ENCODE measurements around the gene DSTN. TPM values are rescaled to one million over a fixed set of nuclear protein-coding genes. Genes with fewer than 3 reads are reported as not detected.

The DSTN gene
- total RNA-seq, 2 experiments from 2014 or later = 91.2 to 94.3 TPM

DNA sequence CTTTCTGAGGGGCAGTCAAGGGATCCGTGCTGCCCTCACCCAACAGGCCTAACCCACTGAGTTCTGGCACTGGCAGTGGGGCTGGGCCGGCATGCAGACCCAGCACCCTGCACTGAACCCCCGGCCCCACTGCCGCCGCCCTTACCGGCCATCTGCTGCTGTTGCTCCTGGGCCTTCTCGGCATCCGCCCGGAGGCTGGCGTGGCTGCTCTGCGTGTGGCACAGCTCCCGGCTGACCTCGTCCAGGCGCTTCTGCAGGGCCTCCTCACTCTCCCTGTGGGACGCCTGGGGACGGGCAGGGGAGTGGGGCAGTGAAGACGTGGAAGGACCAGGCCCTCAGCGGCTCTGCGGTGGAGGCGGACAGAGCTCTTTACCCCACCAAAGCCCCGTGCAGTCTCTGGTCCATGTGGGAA lies 59.8 kb downstream of the DSTN start:
- DNase-seq = no peak
- intact Hi-C loops (cut with micrococcal nuclease) = no loop called here
- POLR2A ChIA-PET = no interaction called here
- Mint-ChIP-seq H3K27ac (no peak overlapping the region), H3K4me1 (ENCODE audit: low read depth) (no peaks in the 10 kb centered on the region), H3K9me3 (no peaks in the 10 kb centered on the region), H3K27me3 (no peaks in the 10 kb centered on the region), H3K4me3 (no peak overlapping the region), H3K36me3 (peaks cover 14% of the 10 kb centered on the region)
- CTCF ChIA-PET = interaction anchor here (1.2 kb wide), 1 partner anchor 19 kb away, joined by 3 read pairs; no protein-coding TSS in a partner anchor

DNA sequence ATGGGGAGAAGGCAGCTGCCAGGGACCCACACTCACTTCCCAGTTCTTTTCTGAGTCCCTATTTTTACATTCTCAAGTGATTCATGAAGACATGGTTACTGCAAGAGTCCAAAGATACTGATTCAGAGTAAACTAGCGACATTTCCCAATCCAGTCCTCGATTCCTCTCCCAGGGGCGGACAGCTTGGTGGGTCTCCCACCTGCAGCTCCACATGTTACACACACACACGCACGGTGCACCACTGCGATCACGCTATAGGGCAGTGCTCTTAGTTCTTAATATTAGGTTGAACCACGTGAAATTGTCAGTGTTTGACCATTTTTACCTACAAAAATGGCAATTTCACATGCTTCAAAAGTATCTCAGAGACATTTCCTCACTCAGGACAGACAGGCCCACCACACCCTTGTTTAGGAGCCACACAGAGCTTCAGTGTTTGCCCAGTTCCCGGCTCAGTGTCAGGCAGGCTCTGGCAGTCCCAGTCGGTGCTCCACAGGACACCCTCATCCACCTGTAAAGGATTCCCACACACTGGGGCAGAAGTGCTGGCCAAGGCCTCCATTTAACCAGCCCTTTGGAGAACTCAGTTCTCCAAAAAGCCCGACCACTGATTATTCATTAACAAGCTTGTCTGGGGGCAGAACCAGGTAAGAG lies 60.4 kb downstream of the DSTN start:
- Mint-ChIP-seq H3K9me3 (no peaks in the 10 kb centered on the region), H3K4me3 (no peak overlapping the region), H3K36me3 (peaks cover 14% of the 10 kb centered on the region), H3K27ac (no peak overlapping the region), H3K27me3 (no peaks in the 10 kb centered on the region), H3K4me1 (ENCODE audit: low read depth) (no peaks in the 10 kb centered on the region)
- intact Hi-C loops (cut with micrococcal nuclease) = no loop called here
- ChIA-PET CTCF (interaction anchor here (1.1 to 1.2 kb wide), 2 partner anchors 12 to 20 kb away, joined by 3 to 5 read pairs; no protein-coding TSS in a partner anchor), POLR2A (no interaction called here)
- no peak for DNase-seq

DNA sequence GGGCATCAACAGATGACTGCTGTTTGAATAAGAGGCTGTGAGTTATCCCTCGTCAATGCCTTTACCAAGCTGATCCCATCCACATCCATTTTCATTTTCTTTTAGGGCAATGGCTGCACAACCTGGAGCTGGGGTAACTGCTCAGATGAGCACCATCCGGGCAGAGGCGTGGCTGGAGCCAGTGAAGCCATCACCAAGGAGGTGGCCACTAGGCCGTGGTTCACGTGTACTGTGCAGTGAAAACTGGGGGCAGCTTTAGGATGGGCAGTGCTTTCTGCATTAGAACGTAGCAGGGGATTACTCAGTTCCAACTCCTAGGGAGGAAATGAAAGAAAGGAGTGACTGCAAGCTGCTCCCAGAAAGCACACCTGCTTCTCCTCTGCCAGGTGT lies 60.9 kb downstream of the DSTN start:
- Mint-ChIP-seq H3K9me3 (no peaks in the 10 kb centered on the region), H3K36me3 (peaks cover 14% of the 10 kb centered on the region), H3K4me3 (no peak overlapping the region), H3K27me3 (no peaks in the 10 kb centered on the region), H3K4me1 (ENCODE audit: low read depth) (no peaks in the 10 kb centered on the region), H3K27ac (no peak overlapping the region)
- CTCF ChIA-PET = interaction anchor here (1.1 to 1.2 kb wide), 3 partner anchors 13 to 24 kb away, joined by 3 to 5 read pairs (median 3); no protein-coding TSS in a partner anchor
- no peak for DNase-seq
- intact Hi-C loops (cut with micrococcal nuclease) = no loop called here
- POLR2A ChIA-PET = no interaction called here

DNA sequence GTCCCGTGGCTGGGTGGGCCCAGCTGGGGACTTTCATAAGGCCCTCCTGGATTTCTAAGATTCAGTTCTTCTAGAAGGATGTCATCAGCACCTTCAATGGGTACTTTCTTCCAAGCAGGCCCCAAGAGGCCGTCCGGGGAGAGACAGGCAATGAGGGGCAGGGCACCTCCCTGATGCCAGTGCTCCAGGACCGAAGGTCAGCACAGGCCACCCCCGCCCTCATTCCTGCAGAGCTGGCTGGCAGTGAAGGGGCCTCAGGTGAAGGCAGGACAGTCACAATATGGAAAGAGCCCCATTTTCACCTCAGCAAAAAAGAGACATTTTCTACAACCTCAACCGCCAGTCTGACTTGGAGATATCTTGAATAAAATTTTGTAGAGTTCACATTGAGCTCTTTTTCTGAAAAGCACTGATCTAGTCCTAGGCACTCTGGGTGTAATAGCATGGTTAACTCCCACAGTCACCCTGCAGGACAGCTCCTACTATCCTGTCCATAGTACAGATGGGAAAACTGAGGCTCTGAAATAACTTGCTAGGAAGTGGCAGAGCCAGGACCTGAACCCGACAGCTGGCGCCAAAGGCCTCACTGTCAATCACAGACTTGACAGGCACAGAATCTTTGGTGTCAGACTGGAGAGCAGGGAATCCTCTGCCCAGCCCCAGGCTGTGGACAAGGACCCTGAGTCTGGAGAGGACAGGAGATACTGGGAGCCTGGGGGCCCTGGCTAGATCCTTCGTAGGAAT lies 61.9 kb downstream of the DSTN start:
- H3K9me3 Mint-ChIP-seq = no peaks in the 10 kb centered on the region
- no peak overlapping the region for H3K27ac Mint-ChIP-seq
- ChIA-PET CTCF (interaction anchor here (0.6 to 1.1 kb wide), 2 partner anchors 23 to 520 kb away, joined by 3 read pairs; no protein-coding TSS in a partner anchor), POLR2A (no interaction called here)
- H3K36me3 Mint-ChIP-seq = peaks cover 11% of the 10 kb centered on the region
- H3K27me3 Mint-ChIP-seq = no peaks in the 10 kb centered on the region
- intact Hi-C loops (cut with micrococcal nuclease) = no loop called here
- H3K4me3 Mint-ChIP-seq = no peak overlapping the region
- H3K4me1 Mint-ChIP-seq (ENCODE audit: low read depth) = no peaks in the 10 kb centered on the region
- DNase-seq = no peak

DNA sequence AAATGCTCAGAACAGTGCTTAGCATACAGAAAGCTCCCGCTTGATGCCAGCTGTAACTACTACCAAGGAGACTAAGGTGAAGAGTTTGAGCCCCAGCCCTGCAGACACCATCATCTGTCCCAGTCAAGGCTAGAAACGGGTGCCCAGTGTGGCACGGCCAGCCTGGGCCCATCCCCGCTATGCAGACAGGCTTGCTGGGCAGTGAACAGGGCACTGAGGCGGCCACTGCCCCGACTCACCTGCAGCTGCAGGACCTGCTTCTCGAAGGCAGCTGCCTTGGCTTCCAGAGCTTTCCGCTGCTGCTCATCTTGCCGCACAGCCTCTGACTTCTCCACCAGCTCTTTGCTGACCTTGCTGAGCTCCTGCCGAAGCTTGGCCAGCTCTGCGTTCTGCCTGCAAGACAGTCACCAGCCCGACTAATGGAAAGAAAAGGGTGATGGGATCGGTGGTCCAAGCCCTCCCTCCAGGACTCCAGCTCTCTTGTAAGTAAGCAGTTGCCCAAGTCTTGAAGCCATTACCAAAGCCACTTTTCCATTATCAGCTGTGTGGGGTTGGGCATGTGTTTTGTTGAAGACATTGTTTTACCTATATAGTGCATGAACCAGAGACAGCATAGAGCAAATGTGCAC lies 63.5 kb downstream of the DSTN start:
- no peaks in the 10 kb centered on the region for H3K27me3 Mint-ChIP-seq
- no peaks in the 10 kb centered on the region for H3K9me3 Mint-ChIP-seq
- POLR2A ChIA-PET = no interaction called here
- H3K36me3 Mint-ChIP-seq = peaks cover 11% of the 10 kb centered on the region
- no peaks in the 10 kb centered on the region for H3K4me1 Mint-ChIP-seq (ENCODE audit: low read depth)
- CTCF ChIA-PET = no interaction called here
- no peak for DNase-seq
- H3K4me3 Mint-ChIP-seq = no peak overlapping the region
- intact Hi-C loops (cut with micrococcal nuclease) = no loop called here
- H3K27ac Mint-ChIP-seq = no peak overlapping the region

DNA sequence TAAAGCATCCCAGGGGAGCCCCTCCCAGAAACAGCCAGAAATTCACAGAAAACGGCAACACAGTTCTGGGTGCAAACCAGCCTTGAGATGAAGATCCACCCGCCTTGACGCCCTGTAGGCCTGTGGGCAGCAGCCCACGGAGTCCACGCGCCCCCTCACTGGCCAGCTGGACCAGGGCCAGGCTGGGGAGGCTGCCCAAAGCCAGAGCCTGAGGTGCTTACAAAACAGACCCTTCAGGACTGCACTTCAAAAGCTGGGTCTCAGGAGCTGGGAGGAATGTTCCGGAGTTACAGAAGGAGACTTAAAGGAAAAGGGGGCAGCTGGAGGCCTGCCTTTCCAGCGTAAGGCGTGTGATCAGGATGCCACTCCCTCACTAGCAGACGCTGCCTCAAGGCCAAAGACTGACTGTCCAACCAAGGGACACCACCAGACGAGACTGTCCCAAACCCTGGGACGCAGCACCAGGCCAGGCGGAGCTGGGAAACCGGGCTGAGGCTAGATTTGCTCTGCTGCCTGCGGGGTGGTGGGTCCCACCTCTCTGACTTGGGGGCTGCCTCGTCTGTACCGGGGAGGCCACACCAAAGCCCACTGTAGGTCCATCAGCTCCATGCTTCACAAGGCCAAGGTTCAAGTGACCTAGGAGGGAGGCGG lies 64.1 kb downstream of the DSTN start:
- Mint-ChIP-seq H3K4me1 (ENCODE audit: low read depth) (no peaks in the 10 kb centered on the region), H3K27me3 (no peaks in the 10 kb centered on the region)
- intact Hi-C loops (cut with micrococcal nuclease) = no loop called here

DNA sequence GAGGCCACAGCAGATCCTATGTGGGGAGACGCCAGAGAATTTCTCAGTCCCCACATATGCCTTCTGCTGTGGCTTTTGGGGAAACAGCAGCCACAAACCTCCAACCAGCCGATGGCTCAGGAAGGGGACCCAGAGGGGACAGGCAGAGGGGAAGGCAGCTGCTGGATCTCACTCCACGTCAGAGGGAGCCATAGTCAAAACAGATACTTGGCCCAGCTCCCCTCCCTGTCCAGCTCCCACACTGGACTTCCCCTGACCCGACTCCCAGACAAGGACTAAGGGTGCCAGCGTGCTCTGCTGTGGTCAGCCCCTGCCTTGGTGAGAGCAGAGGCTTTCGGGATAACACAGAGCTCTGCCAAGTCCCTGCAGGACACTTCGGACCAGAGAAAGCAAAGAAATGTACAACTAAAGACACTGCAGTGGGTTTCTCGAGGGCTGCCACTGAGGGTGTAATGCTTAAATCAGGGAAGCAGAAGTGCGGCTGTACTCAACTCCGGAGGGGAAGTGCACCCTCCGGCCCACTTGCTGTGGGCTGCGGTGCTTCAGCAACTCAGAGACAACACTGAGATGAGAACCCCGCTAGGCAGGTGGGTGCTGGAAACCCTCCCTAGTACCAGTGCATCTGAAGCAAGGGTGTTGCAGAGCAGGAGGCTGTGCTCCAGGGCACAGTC lies 64.9 kb downstream of the DSTN start:
- H3K4me3 Mint-ChIP-seq = no peak overlapping the region
- H3K27me3 Mint-ChIP-seq = no peaks in the 10 kb centered on the region

More for the DNA sequence above, 64.1 kb downstream of the DSTN start:
- Mint-ChIP-seq H3K36me3 (peaks cover 11% of the 10 kb centered on the region), H3K27ac (no peak overlapping the region), H3K4me3 (no peak overlapping the region), H3K9me3 (no peaks in the 10 kb centered on the region)
- CTCF ChIA-PET = interaction anchor here (0.6 kb wide), 1 partner anchor 58 kb away, joined by 3 read pairs; no protein-coding TSS in a partner anchor
- POLR2A ChIA-PET = no interaction called here
- DNase-seq = no peak

DNA sequence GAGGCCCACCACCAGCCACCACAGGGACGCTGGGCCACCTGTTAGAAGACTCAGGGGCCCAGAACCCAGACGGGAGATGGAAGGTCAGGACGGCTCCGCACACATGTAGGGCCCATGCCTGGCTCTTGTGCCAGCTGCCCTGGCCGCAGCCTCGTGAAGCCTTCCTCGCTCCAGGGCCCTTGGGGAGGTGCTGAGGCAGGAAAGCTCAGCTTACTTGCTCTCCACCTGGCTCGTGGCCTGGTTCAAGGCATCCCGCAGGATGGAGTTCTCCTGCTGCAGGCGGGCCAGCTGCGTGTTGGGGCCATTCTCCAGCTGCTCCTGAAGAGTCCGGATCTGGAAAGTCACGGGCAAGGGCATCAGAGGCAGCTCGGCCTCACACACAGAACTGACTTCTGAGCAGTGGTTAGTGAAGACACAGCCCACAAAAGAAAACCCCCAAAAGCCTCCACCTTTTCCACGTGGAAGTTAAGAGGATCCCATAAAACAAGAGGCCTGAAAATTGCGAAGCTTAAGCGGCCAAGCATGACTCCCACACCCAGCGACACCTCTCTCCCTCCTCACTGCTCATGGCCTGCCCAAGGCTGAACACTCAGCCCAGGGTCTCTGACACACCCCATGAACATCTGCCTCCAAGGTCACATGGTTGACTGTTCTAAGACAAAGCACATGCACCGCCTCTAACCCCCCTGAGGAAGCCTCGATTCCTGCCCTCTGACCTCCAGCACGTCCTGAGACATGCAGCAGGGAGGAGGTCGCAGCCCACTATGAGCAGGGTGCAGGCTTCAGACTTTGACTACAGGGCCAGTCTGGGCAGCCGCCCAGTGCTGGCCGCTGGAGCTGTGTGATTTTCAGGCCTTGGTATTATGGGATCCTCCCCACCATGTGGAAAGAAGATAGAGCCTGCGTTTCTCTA lies 65.7 kb downstream of the DSTN start:
- ChIA-PET POLR2A (no interaction called here), CTCF (no interaction called here)
- Mint-ChIP-seq H3K27ac (no peak overlapping the region), H3K27me3 (no peaks in the 10 kb centered on the region), H3K4me1 (ENCODE audit: low read depth) (no peaks in the 10 kb centered on the region), H3K9me3 (no peaks in the 10 kb centered on the region), H3K36me3 (peaks cover 7% of the 10 kb centered on the region), H3K4me3 (no peak overlapping the region)
- intact Hi-C loops (cut with micrococcal nuclease) = no loop called here
- DNase-seq = no peak

More for the DNA sequence above, 64.9 kb downstream of the DSTN start:
- H3K9me3 Mint-ChIP-seq = no peaks in the 10 kb centered on the region
- H3K4me1 Mint-ChIP-seq (ENCODE audit: low read depth) = no peaks in the 10 kb centered on the region
- peaks cover 11% of the 10 kb centered on the region for H3K36me3 Mint-ChIP-seq
- DNase-seq = no peak
- no peak overlapping the region for H3K27ac Mint-ChIP-seq
- intact Hi-C loops (cut with micrococcal nuclease) = no loop called here
- CTCF ChIA-PET = interaction anchor here (0.6 kb wide), 1 partner anchor 57 kb away, joined by 3 read pairs; no protein-coding TSS in a partner anchor
- POLR2A ChIA-PET = no interaction called here

DNA sequence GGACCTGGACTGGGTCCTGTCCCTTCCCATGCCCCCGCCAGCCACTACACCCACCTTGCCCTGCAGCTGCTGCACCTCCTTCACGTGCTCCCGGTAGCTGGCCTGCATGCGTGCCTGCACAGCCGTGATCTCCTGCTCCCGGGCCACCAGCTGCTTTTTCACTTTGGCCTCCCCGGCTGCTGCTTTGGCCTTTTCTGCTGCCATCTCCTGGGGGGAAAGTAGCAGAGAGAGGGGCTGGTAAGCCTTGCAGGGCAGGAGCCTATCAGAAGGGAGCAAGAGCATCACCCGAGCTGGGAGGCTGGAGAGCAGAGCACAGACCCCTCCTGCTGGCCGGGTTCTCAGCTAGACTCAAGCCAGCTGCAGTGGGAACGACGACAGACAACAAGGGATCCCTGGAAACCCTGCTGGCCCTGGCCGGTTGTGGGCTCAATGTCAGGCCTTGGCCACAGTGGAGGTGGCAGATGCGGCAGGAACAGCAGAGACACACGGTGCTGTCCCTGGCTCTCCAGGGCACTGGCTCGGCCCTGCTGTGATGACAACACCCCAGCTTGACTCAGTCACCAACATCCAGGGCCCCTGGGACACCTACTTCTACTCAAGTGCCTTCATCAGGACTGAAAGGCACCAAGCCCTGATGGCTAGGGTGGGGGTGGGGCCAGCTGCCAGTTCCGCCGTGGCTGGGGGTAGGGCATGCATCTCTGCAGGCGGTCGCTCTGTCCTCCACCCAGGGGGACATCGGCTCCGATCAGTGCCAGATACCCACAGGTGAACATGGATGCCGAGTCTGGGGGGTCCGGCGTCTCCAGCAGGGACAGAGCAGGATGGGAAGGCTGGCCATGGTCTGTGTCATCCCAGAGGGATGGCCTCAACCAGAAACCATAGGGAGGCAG lies 66.9 kb downstream of the DSTN start:
- no peak for DNase-seq
- no peak overlapping the region for H3K4me3 Mint-ChIP-seq
- H3K27ac Mint-ChIP-seq = no peak overlapping the region
- H3K4me1 Mint-ChIP-seq (ENCODE audit: low read depth) = no peaks in the 10 kb centered on the region
- intact Hi-C loops (cut with micrococcal nuclease) = no loop called here
- ChIA-PET POLR2A (no interaction called here), CTCF (interaction anchor here (0.8 kb wide), 1 partner anchor 100 kb away, joined by 3 read pairs; no protein-coding TSS in a partner anchor)
- no peaks in the 10 kb centered on the region for H3K9me3 Mint-ChIP-seq
- H3K27me3 Mint-ChIP-seq = no peaks in the 10 kb centered on the region
- H3K36me3 Mint-ChIP-seq = peaks cover 5% of the 10 kb centered on the region

DNA sequence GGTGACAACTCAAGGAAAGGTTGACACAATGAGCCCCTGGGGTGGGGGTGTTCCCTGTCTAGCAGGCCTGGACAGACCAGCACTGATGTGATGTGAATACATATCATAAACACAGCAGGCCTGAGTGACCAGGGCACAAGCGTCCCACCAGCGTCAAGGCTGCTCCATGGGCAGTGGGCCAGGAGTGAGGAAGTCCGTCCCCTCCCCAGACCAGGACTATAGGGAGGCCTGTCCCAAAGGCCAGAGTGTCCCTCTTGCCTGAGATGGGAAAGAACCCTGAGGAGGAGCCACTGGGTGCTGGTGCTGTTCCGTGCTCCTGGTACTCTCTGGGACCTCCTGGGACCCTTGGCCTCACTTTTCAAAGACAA lies 67.5 kb downstream of the DSTN start:
- intact Hi-C loops (cut with micrococcal nuclease) = no loop called here
- ChIA-PET CTCF (interaction anchor here (0.8 kb wide), 1 partner anchor 101 kb away, joined by 3 read pairs; no protein-coding TSS in a partner anchor), POLR2A (no interaction called here)
- H3K27me3 Mint-ChIP-seq = no peaks in the 10 kb centered on the region
- H3K9me3 Mint-ChIP-seq = no peaks in the 10 kb centered on the region
- DNase-seq = no peak
- peaks cover 5% of the 10 kb centered on the region for H3K36me3 Mint-ChIP-seq
- H3K4me3 Mint-ChIP-seq = no peak overlapping the region
- H3K27ac Mint-ChIP-seq = no peak overlapping the region
- no peaks in the 10 kb centered on the region for H3K4me1 Mint-ChIP-seq (ENCODE audit: low read depth)

Measured in activated CD4-positive, alpha-beta memory T cell treated with anti-CD3 and anti-CD28 coated beads for 36 hours (primary cell).